MCF 10A (cell line): Measurements from ENCODE around the gene UBN2. TPM values are rescaled to one million over a fixed set of nuclear protein-coding genes. Genes with fewer than 3 reads are reported as not detected.
"Not testable (repeated sequence)": the region's sequence is repeated elsewhere in the genome, so short reads cannot be mapped to it uniquely, and the experiment has no call there.

ENCODE experiments used
- BruUV-seq: library from RNA; stranded (reverse); fragments of 400-500 nt; replicated peaks from 2 replicates; lab custom pipeline; 2021; lab: Mats Ljungman, UMichigan
- CTCF ChIA-PET: fragments of 300-600 bp; sonication (Branson Sonifier 250); formaldehyde crosslinking; extraction: SDS; loops from one replicate; lab custom pipeline; 2021; ENCODE audit warnings: antibody characterized with exemption, inconsistent platforms; lab: Yijun Ruan, JAX
- POLR2A ChIA-PET: fragments of 300-600, 350-650 bp; sonication (Branson Sonifier 250); formaldehyde crosslinking; extraction: SDS; loops from one replicate; lab custom pipeline; 2020; ENCODE audit warnings: antibody characterized with exemption, inconsistent platforms; lab: Yijun Ruan, JAX
- DNase-seq: peaks from one replicate; pipeline ENCODE4 v3.0.0-alpha.2; 2018; ENCODE audit not compliant: unreplicated experiment
- H3K27ac Mint-ChIP-seq: one replicate; pipeline ENCODE4 v1.8.0; 2022; ENCODE audit warnings: mild to moderate bottlenecking, low read depth, mixed read lengths; ENCODE audit not compliant: unreplicated experiment
- H3K27me3 Mint-ChIP-seq: one replicate; pipeline ENCODE4 v1.8.0; 2022; ENCODE audit warnings: mixed read lengths; ENCODE audit not compliant: insufficient read depth, unreplicated experiment
- H3K36me3 Mint-ChIP-seq: one replicate; pipeline ENCODE4 v1.8.0; 2022; ENCODE audit warnings: mild to moderate bottlenecking, moderate library complexity, mixed read lengths; ENCODE audit not compliant: insufficient read depth, unreplicated experiment
- H3K4me1 Mint-ChIP-seq: one replicate; pipeline ENCODE4 v1.8.0; 2022; ENCODE audit warnings: mixed read lengths; ENCODE audit not compliant: insufficient read depth, unreplicated experiment
- H3K4me3 Mint-ChIP-seq: one replicate; pipeline ENCODE4 v1.8.0; 2022; ENCODE audit warnings: mild to moderate bottlenecking, moderate library complexity, mixed read lengths; ENCODE audit not compliant: unreplicated experiment
- H3K9me3 Mint-ChIP-seq: one replicate; pipeline ENCODE4 v1.8.0; 2022; ENCODE audit warnings: mixed read lengths; ENCODE audit not compliant: unreplicated experiment
- CTCF ChIP-seq: fragments of 200-600 bp; IDR thresholded peaks from one replicate; pipeline ENCODE4 v1.8.0; 2022; ENCODE audit warnings: antibody characterized with exemption, mild to moderate bottlenecking; ENCODE audit not compliant: unreplicated experiment
- intact Hi-C: fragments of 100-400 bp; cut with micrococcal nuclease; formaldehyde crosslinking; loops from 2 replicates; pipeline ENCODE4 v1.14.1; 2022
- total RNA-seq: library from RNA; stranded (reverse); gene quantifications from 2 replicates; pipeline ENCODE4 v1.2.3, GENCODE V29; 2022

Gene UBN2
- total RNA-seq, 1 experiment from 2014 or later: 18.7 TPM

- no peak overlapping the region for H3K27ac Mint-ChIP-seq
- ChIA-PET POLR2A (no interaction called here), CTCF (no interaction called here)
- intact Hi-C loops: no loop called here
- TF ChIP-seq CTCF: no peak
- no peaks in the 10 kb centered on the region for H3K9me3 Mint-ChIP-seq
- no peak overlapping the region for H3K4me3 Mint-ChIP-seq
- H3K4me1 Mint-ChIP-seq: no peaks in the 10 kb centered on the region
- no peaks in the 10 kb centered on the region for H3K36me3 Mint-ChIP-seq
- no peak for DNase-seq
- BruUV-seq: no TSS peak
- no peaks in the 10 kb centered on the region for H3K27me3 Mint-ChIP-seq
These were observed 30.7 kb upstream of the UBN2 start for GRCh38 chr7:139200382-139200781.

GRCh38 chr7:139203992-139204391 is 27.0 kb upstream of the UBN2 start:
- TF ChIP-seq CTCF: no peak
- Mint-ChIP-seq H3K27ac (no peak overlapping the region), H3K36me3 (no peaks in the 10 kb centered on the region), H3K9me3 (no peaks in the 10 kb centered on the region), H3K4me3 (no peak overlapping the region), H3K4me1 (no peaks in the 10 kb centered on the region), H3K27me3 (no peaks in the 10 kb centered on the region)
- no TSS peak for BruUV-seq
- ChIA-PET CTCF (no interaction called here), POLR2A (no interaction called here)
- intact Hi-C loops: no loop called here
- DNase-seq: no peak

- intact Hi-C loops: no loop called here
- CTCF ChIA-PET: interaction anchor here (0.6 kb wide), 1 partner anchor 135 kb away, joined by 4 read pairs; no protein-coding TSS in a partner anchor
- H3K36me3 Mint-ChIP-seq: no peaks in the 10 kb centered on the region
- H3K9me3 Mint-ChIP-seq: no peaks in the 10 kb centered on the region
- no peak for TF ChIP-seq CTCF
- peaks cover 17% of the 10 kb centered on the region for H3K27me3 Mint-ChIP-seq
- H3K4me1 Mint-ChIP-seq: no peaks in the 10 kb centered on the region
- no TSS peak for BruUV-seq
- POLR2A ChIA-PET: no interaction called here
- H3K4me3 Mint-ChIP-seq: no peak overlapping the region
- DNase-seq: no peak
- H3K27ac Mint-ChIP-seq: no peak overlapping the region
These were observed 25.2 kb upstream of the UBN2 start for GRCh38 chr7:139205843-139206242.

GRCh38 chr7:139212133-139212532 is 18.9 kb upstream of the UBN2 start:
- TF ChIP-seq CTCF: no peak
- ChIA-PET POLR2A (no interaction called here), CTCF (no interaction called here)
- Mint-ChIP-seq H3K4me3 (no peak overlapping the region), H3K27me3 (peaks cover 23% of the 10 kb centered on the region), H3K4me1 (no peaks in the 10 kb centered on the region), H3K36me3 (no peaks in the 10 kb centered on the region), H3K9me3 (no peaks in the 10 kb centered on the region), H3K27ac (no peak overlapping the region)
- DNase-seq: no peak
- no TSS peak for BruUV-seq
- intact Hi-C loops: no loop called here

GRCh38 chr7:139213489-139213888 is 17.5 kb upstream of the UBN2 start:
- H3K36me3 Mint-ChIP-seq, DNase-seq, POLR2A ChIA-PET, H3K4me3 Mint-ChIP-seq, H3K27ac Mint-ChIP-seq, intact Hi-C loops, H3K4me1 Mint-ChIP-seq, BruUV-seq, H3K9me3 Mint-ChIP-seq, CTCF ChIA-PET: not testable (repeated sequence)
- H3K27me3 Mint-ChIP-seq: peaks cover 23% of the 10 kb centered on the region
